IPS-NIHi11 (cell line): ENCODE data around the gene SAE1.

Source experiments
- DNase-seq: peaks from one replicate; pipeline ENCODE4 v3.0.0; 2012; ENCODE audit warnings: mixed read lengths, low spot score

Gene SAE1

DNA sequence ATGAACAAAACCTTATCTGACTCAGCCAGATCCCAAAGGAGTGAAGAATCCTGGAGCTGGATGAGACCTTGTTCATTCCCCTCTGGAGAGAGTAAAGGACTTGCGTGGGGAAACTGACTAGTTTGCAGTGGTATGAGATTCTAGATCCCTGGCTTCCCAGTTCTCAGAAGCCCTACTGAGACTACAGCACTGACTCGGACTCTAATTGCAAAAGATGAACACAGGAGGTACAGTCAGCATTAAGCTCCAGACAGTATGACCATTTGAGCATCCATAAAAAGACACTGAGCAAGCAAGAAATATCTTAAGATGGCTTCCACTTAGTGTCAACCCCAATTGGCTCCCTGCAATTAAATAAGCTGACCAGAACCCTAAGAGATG is 23.8 kb upstream of the SAE1 start:
- DNase-seq = no peak

DNA sequence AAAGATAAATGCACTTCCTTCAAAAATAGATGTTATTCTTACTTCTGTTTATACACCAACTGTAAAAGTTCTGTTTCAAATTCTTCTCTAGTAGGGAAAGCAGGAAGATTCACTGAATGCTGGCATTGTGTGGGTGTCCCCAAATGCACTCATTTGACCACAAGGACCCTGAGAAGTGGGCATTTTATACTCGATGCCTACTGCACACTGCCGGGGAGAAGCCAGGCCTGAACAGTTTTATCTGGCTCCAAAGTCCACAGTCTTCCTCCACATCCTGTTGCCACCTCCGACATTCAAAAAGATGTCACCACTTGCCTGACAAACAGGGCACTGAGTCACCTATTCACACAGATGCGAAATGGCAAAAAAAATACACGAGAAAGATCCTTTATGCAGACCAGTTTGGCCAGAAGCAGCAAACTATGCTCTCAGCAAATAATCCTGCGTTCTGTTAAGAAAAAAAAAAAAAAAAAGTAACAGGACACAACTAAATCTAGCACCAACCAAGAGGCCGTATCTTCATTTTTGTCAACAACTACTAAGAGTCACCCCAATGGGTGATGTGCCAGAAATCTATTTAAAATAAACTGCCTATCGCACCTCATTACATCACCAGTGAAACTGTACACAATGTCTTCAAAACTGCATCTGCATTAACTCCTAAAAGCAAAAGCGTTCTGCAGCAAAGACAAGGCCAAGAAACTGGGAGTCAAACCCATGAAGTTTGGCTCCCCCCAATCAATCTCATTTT is 23.3 kb upstream of the SAE1 start:
- DNase-seq = no peak

DNA sequence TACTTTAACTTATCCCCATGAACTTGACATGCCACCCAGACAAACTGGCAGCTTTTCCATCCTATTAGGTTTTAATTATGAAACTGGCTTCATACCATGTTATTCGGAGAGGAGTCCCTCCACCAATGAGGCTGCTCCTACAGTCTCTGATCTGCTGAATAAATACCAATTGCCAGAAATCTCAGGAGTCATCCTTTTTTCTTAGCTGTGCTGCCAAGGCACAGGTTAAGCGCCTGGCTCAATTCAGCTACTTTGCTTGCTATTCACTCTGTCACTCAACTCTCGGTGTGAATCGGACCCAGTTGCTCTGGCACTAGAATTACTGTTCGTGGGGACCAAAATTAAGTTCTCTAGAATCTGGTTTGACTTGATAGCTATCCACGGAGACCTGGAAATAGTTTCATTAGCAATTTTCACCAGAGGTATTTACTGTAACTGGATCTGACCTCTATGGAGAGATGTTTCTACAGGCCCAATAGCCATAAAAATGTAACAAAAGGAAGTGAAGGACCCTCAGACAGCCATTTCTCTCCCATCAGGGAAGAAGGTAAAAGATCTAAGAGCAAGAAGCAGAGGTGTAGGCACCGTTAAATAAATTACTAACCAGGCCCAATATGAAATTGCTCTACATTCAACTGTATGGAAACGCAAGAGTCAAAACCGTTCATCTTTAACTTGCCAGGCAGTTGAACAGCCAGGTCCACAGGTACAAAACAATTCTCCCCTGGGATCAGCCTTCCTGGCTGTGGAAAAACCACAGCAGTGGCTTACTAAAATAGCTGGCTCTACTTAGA is 22.5 kb upstream of the SAE1 start:
- DNase-seq = no peak

DNA sequence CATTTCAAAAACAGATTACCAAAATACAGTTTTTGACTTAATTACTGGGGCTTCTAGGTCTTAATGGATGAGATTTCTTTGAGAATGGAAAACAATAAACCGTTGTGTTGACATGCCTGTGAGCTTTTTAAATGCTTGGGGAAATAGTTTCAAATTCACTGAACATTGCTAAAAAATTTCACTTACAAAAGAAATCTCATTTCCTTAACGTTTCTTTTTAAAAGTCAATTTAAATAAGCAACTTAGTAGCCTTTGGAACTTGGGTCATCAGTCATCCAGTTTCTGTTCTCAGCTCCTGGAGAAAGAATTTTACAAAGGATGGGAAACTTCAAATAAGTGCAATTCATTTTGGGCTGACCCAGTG is 21.5 kb upstream of the SAE1 start:
- DNase-seq = no peak

DNA sequence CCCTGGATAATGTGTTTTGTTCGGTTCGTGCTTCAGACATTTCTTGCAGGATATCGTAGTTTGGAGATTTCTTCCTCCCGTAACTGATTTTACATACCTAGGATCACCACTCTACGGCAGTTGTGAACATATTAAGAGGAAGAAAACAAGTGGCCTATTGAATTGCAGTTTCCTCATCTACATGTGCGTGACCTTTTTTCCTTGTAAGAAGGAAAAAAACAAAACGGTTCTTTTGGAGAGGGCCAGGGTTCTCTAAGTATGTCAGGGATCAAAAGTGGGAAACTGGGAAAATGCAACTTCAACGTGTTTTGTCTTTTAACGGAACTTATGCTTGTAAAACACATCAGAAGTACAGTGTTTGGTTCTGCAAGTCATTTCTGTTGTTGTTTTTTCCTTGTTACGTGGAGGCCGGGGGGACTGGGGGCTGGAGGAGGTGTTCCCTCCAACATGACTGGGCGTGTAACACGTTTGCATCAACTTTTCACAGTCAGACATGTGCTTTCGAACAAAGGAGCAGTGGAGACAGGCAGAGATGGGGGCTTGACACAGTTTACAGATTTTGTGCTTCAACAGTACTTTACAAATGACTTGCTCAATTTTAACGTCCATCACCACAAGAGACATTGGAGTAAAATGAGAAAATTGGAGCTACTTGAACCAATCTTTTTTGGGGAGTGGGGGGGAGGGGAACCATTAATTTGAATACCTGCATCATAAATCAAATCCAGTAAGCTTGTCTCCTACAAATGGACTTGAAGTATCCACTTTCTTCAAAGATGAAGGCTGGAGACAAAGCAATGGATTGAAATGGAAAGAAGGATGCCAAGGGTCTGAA is 20.9 kb upstream of the SAE1 start:
- DNase-seq = no peak

DNA sequence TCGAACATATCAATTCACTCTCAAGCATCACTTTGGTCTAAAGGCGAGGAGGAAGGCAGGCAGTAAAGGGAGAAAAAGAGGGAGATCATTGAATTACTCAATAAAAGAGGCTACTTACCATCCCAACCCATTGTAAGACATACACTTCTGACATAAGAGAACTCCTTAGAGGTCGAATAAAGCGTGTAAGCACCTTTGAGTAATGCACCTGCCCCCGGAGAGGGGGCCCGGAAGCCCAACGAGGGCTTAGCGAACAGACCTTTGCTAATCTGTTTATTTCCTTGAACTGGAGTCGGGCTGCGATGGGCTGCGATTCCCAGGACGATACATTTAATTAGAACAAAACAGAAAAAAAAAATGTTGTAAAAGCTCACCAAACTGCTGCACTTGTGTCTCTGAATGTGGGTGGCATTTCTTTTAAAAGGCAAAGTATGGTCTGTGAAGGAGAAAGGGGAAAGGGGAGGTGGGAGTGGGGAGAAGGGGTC is 20.1 kb upstream of the SAE1 start:
- no peak for DNase-seq

DNA sequence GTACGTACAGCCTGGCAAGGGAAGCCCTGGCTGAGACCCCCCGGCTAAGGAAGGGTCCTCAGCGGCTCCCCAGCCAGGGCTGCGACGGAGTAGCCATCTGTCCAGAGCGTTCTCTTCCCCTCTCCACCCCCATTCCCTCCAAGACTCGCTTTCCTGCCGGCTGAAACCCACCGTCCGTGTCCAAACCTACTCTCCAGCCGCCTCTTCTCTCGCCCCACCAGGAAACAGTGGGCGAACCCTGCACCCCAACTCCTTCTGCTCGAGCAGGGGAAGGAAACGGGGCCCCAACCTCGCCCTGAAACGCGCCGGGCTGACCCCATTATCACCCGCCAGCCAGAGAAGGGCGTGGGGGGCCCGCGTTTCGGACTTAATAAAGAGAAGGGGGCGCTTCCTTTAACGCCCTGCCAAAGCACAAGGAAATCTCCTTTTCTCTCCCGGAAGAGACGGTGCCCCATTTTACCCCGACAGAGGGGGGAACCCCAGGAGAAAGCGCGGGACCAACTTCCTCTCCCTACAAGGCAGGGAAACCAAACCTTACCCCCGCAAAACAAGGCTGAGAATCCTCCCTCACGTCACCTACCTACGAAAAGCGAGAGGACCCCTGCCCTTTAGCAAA is 19.5 kb upstream of the SAE1 start:
- no peak for DNase-seq

DNA sequence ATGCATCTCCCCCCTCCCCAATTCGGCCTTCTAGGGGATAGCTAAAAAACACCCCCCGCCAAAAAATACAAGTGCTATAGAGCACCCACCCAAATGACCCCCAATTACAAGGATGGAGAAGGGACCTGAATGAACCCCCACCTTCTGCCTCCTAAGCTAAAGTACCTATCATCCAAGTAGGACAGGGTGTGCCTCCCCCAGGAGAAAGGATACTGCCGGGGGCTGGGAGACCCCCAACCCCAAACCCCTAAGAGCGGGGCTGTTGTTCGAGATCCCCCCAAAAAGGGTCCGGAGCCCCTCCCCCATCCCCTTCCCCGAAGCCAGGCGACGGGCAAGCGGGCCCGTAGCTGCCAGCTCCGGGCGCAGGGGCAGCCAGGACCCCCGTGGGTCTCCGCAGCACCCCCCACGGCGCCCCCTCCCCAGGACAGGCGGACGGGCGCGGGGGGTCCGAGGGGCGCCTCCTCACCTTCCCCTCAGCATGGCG is 18.9 kb upstream of the SAE1 start:
- DNase-seq = no peak

DNA sequence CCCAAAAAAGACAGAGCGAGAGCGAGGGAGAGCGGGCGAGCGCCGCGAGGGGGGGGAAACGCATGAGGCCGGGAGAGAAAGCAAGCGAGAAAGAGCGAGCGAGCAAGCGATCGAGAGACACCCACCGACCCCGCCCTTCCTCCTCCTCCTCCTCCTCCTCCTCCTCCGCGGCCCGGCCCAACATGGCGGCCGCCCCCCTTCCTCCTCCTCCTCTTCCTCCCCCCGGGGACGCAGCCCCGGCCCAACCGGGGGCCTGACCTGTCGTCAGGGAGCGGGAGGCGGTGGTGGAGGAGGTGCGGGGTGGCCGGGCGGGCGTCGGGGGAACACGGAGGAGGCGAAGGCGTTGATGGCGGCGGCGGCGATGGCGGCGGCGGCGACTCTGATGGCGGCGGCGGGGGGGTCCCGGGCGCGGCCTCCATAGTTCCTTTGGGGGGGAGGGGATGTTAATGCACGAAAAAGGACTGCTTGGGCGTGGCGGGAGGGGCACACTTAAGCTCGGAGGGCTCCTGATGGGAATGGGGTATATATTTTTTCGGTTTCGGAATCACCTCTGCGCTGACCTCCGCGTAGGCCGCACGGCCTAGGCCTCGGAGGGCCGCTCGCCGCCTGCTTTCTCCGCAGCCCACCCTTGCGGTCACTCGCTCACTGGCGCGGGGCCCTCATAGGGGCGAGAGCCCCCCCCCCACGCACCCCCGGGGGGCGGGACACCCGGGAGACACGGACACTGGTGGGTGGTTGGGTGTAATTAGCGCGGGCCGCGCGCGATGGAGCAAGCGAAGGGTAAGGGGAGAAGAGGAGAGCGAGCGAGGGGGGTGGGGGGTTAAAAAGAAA is 18.3 kb upstream of the SAE1 start:
- peak; percentile 70 for DNase-seq

DNA sequence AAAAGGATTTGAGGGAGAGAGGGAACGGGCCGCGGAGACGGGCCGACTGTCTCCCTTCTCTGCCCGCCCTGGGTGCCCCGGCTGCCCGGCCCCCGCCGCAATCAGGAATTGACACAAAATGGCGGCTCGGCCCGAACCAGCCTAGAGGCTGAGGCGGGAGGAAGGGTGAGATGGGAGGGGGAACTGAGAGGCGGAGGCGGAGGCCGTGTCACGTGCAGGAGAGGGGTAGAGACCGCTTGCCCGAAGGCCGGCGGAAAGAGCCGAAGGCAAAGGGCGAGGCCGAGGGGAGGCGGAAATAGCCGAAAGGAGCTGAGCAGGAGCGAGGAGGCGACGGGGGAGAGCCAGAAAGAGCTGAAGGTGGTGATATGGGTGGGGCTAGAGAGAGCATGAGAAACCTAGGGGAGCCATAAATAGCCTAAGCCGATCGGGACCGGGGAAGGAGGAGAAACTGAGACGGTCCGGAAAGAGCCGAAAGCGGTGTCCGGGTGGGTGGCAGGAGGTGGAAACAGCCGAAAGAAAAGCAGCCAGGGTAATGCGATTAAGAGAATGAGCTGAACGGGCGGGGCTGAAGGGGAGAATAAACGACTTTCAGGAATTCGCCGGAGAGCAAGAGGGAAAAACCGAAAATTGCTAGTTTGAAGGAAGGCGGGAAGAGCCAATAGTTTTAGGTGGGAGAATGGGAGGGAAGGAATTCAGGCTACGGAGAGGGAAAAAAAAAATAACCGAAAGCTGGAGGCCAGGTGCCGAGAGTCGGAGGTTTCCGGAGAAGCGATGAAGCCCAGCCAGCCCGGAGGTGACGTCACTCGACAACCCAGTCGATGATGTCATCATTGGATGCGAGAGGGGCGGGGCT is 17.4 kb upstream of the SAE1 start, which contains the start of gene ZC3H4:
TSS of gene ZC3H4 (minus strand) at position 780 of the 853 bp plus-strand sequence. CDS start 1,192 bp downstream, outside the sequence.
- DNase-seq = peak; percentile 92

DNA sequence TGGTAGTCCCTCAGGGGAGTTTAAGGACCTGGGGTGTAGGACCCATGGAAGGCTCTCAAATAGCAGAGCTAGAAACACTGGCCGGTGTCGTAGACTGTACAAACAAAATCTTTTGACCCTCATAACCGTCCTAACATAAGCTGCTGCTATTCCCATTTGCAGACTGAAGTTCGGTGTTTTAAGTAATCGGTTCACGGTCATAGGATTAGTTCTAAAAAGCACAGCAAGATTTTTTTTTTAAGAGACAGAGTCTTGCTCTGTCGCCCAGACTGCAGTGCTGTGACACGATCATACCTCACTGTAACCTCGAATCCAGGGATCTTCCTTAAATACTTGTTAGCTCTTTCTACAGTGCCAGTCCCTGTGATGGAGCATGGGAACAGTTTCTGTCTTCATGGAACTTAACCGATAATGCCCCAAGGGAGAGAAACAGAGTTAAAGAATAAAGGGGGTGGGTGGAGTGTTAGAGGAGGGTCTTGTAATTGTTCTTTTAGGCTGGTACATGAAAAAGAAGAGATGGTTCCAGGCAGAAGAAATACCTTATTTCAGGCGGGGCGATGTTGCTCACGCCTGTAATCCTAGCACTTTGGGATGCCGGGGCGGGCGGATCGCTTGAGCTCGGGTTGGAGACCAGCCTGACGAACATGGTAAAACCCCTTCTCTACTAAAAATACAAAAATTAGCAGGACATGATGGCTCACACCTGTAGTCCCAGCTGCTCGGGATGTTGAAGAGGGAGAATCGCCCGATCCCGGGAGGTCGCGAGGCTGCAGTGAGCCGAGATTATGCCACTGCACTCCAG is 16.6 kb upstream of the SAE1 start:
- DNase-seq = no peak

DNA sequence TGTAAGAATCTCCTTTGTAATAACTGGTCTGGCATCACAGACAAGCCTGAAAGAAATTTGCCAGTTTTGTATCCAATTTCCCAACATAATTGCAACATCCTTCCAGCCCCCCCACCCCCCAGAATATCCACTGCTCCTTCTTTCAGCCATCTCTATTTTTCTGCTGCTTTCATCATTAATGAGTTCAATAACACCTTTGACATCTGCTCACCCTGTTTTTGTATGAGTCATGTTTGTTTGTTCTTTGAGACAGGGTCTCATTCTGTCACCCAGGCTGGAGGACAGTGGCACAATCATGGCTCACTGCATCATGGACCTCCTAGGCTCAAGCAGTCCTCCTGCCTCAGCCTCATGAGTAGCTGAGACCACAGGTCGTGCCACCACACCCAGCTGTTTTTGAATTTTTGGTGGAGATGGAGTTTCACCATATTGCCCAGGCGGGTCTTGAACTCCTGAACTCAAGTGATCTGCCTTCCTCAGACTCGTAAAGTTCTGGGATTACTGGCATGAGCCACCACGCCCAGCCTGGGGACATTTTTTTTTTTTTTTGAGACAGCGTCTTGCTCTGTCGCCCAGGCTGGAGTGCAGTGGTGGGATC is 10.1 kb upstream of the SAE1 start:
- no peak for DNase-seq

DNA sequence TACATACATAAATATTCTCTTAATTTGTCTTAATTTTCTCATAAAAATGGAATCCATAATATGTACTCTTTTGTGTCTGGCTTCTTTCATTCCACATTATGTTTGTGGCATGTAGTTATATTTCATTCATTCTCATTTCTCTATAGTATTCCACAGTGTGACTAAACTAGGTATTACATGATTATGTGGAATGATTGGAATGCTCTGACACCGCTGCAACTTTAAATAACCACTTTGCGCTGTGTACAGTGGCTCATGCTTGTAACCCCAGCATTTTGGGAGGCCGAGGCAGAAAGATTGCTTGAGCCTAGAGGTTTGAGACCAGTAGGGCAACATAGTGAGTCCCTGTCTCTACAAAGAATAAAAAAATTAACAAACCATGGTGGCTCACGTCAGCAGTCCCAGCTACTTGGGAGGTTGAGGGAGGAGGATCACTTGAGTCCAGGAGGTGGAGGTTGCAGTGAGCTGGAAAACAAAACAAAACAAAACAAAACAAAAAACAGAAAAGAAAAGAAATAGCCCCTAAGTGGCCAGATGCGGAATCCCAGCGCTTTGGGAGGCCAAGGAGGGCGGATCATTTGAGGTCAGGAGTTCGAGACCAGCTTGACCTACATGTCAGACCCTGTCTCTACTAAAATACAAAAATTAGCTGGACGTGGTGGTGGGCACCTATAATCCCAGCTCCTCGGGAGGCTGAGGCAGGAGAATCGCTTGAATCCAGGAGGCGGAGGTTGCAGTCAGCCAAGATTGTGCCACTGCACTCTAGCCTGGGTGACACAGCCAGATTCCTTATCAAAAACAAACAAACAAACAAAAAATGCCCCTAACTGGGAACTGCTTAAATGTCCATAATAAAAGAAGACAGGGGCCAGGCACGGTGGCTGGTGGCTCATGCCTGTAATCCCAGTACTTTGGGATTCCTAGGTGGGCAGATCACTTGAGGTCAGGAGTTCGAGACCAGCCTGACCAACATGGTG is 8.0 kb upstream of the SAE1 start:
- DNase-seq = no peak

DNA sequence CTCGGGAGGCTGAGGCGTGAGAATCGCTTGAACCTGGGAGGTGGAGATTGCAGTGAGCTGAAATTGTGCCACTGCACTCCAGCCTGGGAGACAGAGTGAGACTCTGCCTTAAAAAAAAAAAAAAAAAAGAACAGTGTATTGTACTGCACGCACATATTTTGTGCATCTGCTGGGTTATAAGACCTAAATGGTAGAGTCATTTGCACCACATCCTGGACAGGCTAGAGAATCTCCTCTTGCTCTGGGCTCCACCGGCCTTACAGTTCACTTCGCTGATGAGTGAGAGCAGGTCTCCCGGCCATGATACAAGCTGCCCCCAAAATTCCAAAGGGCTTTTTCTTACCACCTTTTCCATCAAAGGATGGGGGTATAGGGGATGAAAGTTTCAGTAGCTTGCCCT is 7.2 kb upstream of the SAE1 start:
- no peak for DNase-seq

DNA sequence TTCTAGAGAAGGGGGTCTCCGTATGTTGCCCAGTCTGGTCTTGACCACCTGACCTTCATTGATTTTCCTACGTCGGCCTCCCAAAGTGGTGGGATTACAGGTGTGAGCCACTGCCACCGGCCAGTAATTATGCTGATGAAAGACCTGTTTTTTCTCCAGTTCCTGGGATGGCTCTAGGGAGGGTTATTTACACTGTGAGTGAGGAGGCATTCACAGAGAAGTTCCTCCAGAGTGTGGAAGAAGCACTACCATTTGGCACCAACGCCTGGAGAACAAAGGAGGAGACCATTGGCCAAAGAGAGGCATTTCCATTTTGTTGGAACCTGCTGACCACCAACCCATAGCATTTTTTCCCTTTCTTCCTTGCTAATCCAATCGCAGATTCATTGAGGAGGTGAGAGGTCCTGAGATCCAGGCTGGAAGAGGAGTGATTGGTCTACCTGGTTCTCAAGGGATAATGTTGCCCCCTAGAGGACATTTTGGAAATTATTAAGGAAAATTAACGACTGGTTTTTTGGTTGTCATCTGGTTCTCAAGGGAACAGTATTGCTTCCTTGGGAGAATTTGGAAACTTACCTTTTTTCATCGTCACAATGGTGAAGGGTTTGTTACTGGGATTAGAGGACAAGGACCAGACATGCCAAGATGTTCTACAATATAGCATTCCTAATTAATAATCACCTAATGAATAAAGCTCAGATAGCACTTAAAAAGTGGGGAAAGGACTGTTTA is 5.5 kb upstream of the SAE1 start:
- DNase-seq = peak; percentile 70

DNA sequence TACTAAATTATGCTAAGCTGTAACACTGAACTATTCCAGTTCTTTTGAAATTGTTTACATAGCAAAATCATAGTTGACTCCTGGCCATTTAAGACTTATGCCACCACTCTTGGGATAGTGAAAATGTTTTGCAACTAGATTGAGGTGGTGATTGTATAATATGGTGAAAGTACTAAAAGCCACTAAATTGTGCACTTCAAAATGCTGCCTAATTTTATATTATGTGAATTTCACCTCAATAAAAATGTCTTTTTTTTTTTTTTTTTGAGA is 5.0 kb upstream of the SAE1 start:
- DNase-seq = no peak

DNA sequence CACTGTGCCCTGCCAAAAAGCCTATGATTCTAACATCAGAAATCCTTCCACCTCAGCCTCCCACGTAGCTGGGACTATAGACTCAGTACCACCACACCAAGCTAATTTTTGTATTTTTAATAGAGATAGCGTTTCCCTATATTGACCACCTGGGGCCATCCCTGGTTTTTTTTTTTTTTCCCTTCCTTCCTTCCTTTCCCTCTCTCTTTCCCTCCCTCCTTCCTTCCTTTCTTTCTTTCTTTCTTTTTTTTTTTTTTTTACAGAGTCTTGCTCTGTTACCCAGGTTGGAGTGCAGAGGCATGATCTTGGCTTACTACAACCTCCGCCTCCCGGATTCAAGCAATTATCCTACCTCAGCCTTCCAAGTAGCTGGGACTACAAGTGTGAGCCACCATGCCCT is 1.1 kb upstream of the SAE1 start:
- DNase-seq = no peak
